GM21619 (cell line): ENCODE results near the gene POLD2.
"Not testable (repeated sequence)": the region's sequence is repeated elsewhere in the genome, so short reads cannot be mapped to it uniquely, and the experiment has no call there.

Source experiments
- ATAC-seq: cut with Tn5 transposase; IDR thresholded peaks from one replicate; pipeline ENCODE4 v1.9.1; 2021; ENCODE audit not compliant: unreplicated experiment

POLD2 gene

GRCh38 chr7:44139311-44140010, 16.1 kb upstream of the POLD2 start:
- no peak for ATAC-seq

- ATAC-seq: no peak
Observed at GRCh38 chr7:44138698-44139097, 15.3 kb upstream of the POLD2 start.

- ATAC-seq: no peak
Observed at GRCh38 chr7:44136731-44137130, 13.4 kb upstream of the POLD2 start.

- no peak for ATAC-seq
Observed at GRCh38 chr7:44134943-44135628, 11.7 kb upstream of the POLD2 start.

GRCh38 chr7:44133295-44133694, 9.9 kb upstream of the POLD2 start:
- no peak for ATAC-seq

GRCh38 chr7:44132039-44132438, 8.7 kb upstream of the POLD2 start:
- no peak for ATAC-seq

GRCh38 chr7:44131173-44132029, 8.1 kb upstream of the POLD2 start:
- ATAC-seq: no peak

GRCh38 chr7:44128721-44129582, 5.6 kb upstream of the POLD2 start:
- ATAC-seq: no peak

GRCh38 chr7:44127161-44127560, 3.8 kb upstream of the POLD2 start:
- ATAC-seq: no peak

- ATAC-seq: not testable (repeated sequence)
Observed at GRCh38 chr7:44126574-44126973, 3.2 kb upstream of the POLD2 start.

- ATAC-seq: no peak
Observed at GRCh38 chr7:44124822-44125202, 1.5 kb upstream of the POLD2 start.

- no peak for ATAC-seq
Observed at GRCh38 chr7:44122529-44122928, 819 bp downstream of the POLD2 start.

GRCh38 chr7:44121761-44122420, 1.5 kb downstream of the POLD2 start:
- ATAC-seq: no peak

GRCh38 chr7:44120395-44120794, 3.0 kb downstream of the POLD2 start:
- no peak for ATAC-seq

- ATAC-seq: no peak
Observed at GRCh38 chr7:44119829-44120380, 3.4 kb downstream of the POLD2 start.

GRCh38 chr7:44117801-44118429, 5.4 kb downstream of the POLD2 start:
- no peak for ATAC-seq

GRCh38 chr7:44116789-44117666, 6.3 kb downstream of the POLD2 start:
- ATAC-seq: no peak

GRCh38 chr7:44116087-44116788, 7.1 kb downstream of the POLD2 start:
- no peak for ATAC-seq
